Thymus (tissue), 11 donors: ENCODE measurements around the gene RAP1GAP. TPM values are rescaled to one million over a fixed set of nuclear protein-coding genes. Genes with fewer than 3 reads are reported as not detected.
A peak's percentile ranks its signal among the peaks of the same experiment; 100 is the strongest.

Source experiments
- DNase-seq, 9 donors: peaks; one replicate each; pipeline ENCODE4 v3.0.0-alpha.2; 2013; ENCODE audit warnings: low spot score in 9 of 9, low read depth in 6 of 9, missing footprints in 1 of 9
- H3K27ac ChIP-seq, 2 donors: one replicate each; pipeline ENCODE4 v1.5.1; 2013; ENCODE audit warnings: control low read depth in 1 of 2, low read depth in 1 of 2, low read length in 1 of 2, mild to moderate bottlenecking in 1 of 2, moderate library complexity in 1 of 2
- H3K27me3 ChIP-seq, 2 donors: one replicate each; pipeline ENCODE4 v1.5.1; 2013; ENCODE audit warnings: low read length in 1 of 2; ENCODE audit not compliant: control insufficient read depth in 2 of 2, insufficient read depth in 1 of 2
- H3K36me3 ChIP-seq, 2 donors: one replicate each; pipeline ENCODE4 v1.5.1; 2013; ENCODE audit warnings: low read length in 1 of 2, mild to moderate bottlenecking in 1 of 2, moderate library complexity in 1 of 2; ENCODE audit not compliant: control insufficient read depth in 2 of 2, insufficient read depth in 2 of 2
- H3K4me1 ChIP-seq, 2 donors: one replicate each; pipeline ENCODE4 v1.5.1; 2013; ENCODE audit warnings: low read length in 2 of 2; ENCODE audit not compliant: control insufficient read depth in 2 of 2, insufficient read depth in 2 of 2
- H3K4me3 ChIP-seq, 2 donors: one replicate each; pipeline ENCODE4 v1.5.1; 2013; ENCODE audit warnings: low read length in 2 of 2, control low read depth in 1 of 2, mild to moderate bottlenecking in 1 of 2
- H3K9me3 ChIP-seq, 2 donors: one replicate each; pipeline ENCODE4 v1.5.1; 2013; ENCODE audit warnings: low read length in 1 of 2, mild to moderate bottlenecking in 1 of 2; ENCODE audit not compliant: control insufficient read depth in 2 of 2, insufficient read depth in 1 of 2
- WGBS: extraction: QIAGEN DNeasy Blood & Tissue Kit; methylation state at CpG from one replicate; pipeline ENCODE4 v1.1.7; 2013; 5-methylcytosine and 5-hydroxymethylcytosine counted together
- polyA plus RNA-seq: library from polyadenylated mRNA; stranded (reverse); fragments of 200-250 nt; gene quantifications from one replicate; pipeline ENCODE4 v1.2.3, GENCODE V29; 2013
- total RNA-seq: library from RNA; stranded (reverse); fragments of 120-200 nt; gene quantifications from one replicate; pipeline ENCODE4 v1.2.4, GENCODE V29; 2013
- donor health status: healthy.

RAP1GAP gene
- total and polyA plus RNA-seq, 2 donors: 1.6 to 3.5 TPM

GRCh38 chr1:21664806-21665588, 4.2 kb downstream of the RAP1GAP start:
- Histone ChIP-seq H3K36me3 (no peaks in the 10 kb centered on the region), H3K9me3 (no peaks in the 10 kb centered on the region), H3K4me3 (no peak overlapping the region), H3K27ac (no peak overlapping the region), H3K4me1 (peaks cover 9 to 12% of the 10 kb centered on the region in 2 donors), H3K27me3 (peaks cover 22 to 84% of the 10 kb centered on the region in 2 donors)
- DNase-seq: no peak
- WGBS: 91% methylated on average over 10 of the region's 10 CpGs

GRCh38 chr1:21663951-21664805, 5.0 kb downstream of the RAP1GAP start:
- Histone ChIP-seq H3K9me3 (no peaks in the 10 kb centered on the region), H3K36me3 (no peaks in the 10 kb centered on the region), H3K4me3 (no peak overlapping the region), H3K27ac (no peak overlapping the region), H3K4me1 (peaks cover 9 to 11% of the 10 kb centered on the region in 2 donors), H3K27me3 (peaks cover 15 to 83% of the 10 kb centered on the region in 2 donors)
- DNase-seq: no peak
- WGBS: 41% methylated on average over 16 of the region's 16 CpGs

GRCh38 chr1:21663248-21663950, 5.8 kb downstream of the RAP1GAP start:
- Histone ChIP-seq H3K27me3 (peaks cover 7 to 75% of the 10 kb centered on the region in 2 donors), H3K27ac (no peak overlapping the region)
- DNase-seq: no peak

GRCh38 chr1:21662426-21663247, 6.5 kb downstream of the RAP1GAP start:
- H3K4me1 ChIP-seq: peaks cover 5 to 6% of the 10 kb centered on the region in 2 donors
- DNase-seq: no peak
- H3K4me3 ChIP-seq: no peak overlapping the region
- peaks cover under 1 to 68% of the 10 kb centered on the region in 2 donors for H3K27me3 ChIP-seq
- H3K36me3 ChIP-seq: no peaks in the 10 kb centered on the region
- H3K27ac ChIP-seq: no peak overlapping the region
- H3K9me3 ChIP-seq: no peaks in the 10 kb centered on the region
- 87% methylated on average over 6 of the region's 6 CpGs for WGBS

More at GRCh38 chr1:21663248-21663950, 5.8 kb downstream of the RAP1GAP start:
- no peaks in the 10 kb centered on the region for H3K9me3 ChIP-seq
- H3K4me3 ChIP-seq: no peak overlapping the region
- 78% methylated on average over 11 of the region's 11 CpGs for WGBS
- no peaks in the 10 kb centered on the region for H3K36me3 ChIP-seq
- peaks cover 5 to 6% of the 10 kb centered on the region in 2 donors for H3K4me1 ChIP-seq

GRCh38 chr1:21661886-21662285, 7.3 kb downstream of the RAP1GAP start:
- 88% methylated on average over 5 of the region's 5 CpGs for WGBS
- DNase-seq: no peak
- Histone ChIP-seq H3K4me3 (no peak overlapping the region), H3K4me1 (peaks cover 5 to 6% of the 10 kb centered on the region in 2 donors), H3K27me3 (peaks cover 2 to 63% of the 10 kb centered on the region in 2 donors), H3K27ac (no peak overlapping the region), H3K36me3 (no peaks in the 10 kb centered on the region), H3K9me3 (no peaks in the 10 kb centered on the region)

GRCh38 chr1:21659924-21660326, 9.2 kb downstream of the RAP1GAP start:
- no peak overlapping the region for H3K27ac ChIP-seq
- H3K4me3 ChIP-seq: no peak overlapping the region
- WGBS: 57% methylated on average over 4 of the region's 4 CpGs
- peaks cover 2 to 58% of the 10 kb centered on the region in 2 donors for H3K27me3 ChIP-seq
- no peaks in the 10 kb centered on the region for H3K9me3 ChIP-seq
- no peak for DNase-seq
- H3K36me3 ChIP-seq: no peaks in the 10 kb centered on the region
- H3K4me1 ChIP-seq: peaks cover 5 to 6% of the 10 kb centered on the region in 2 donors

- no peaks in the 10 kb centered on the region for H3K9me3 ChIP-seq
- H3K4me3 ChIP-seq: no peak overlapping the region
- peaks cover 2 to 60% of the 10 kb centered on the region in 2 donors for H3K27me3 ChIP-seq
- peaks cover 5 to 6% of the 10 kb centered on the region in 2 donors for H3K4me1 ChIP-seq
- peak; percentile 29 to 86 (median 63) for DNase-seq
- H3K27ac ChIP-seq: no peak overlapping the region
- H3K36me3 ChIP-seq: no peaks in the 10 kb centered on the region
- 3% methylated on average over 64 of the region's 64 CpGs for WGBS
These were observed 9.8 kb downstream of the RAP1GAP start for GRCh38 chr1:21659099-21659923.
